ENCODE results near the gene QKI.

The QKI gene

GRCh38 chr6:163600781-163601180, 186.3 kb downstream of the QKI start:
- FAIRE-seq: no peak
- no peak for DNase-seq (ENCODE audit: insufficient read length, low spot score)

GRCh38 chr6:163602851-163603250, 188.3 kb downstream of the QKI start:
- FAIRE-seq (no peak), DNase-seq (ENCODE audit: insufficient read length, low spot score) (no peak)

GRCh38 chr6:163603395-163603794, 188.9 kb downstream of the QKI start:
- no peak for FAIRE-seq
- no peak for DNase-seq (ENCODE audit: insufficient read length, low spot score)

GRCh38 chr6:163605385-163606097, 191.0 kb downstream of the QKI start:
- no peak for FAIRE-seq
- DNase-seq (ENCODE audit: insufficient read length, low spot score): no peak

GRCh38 chr6:163607792-163608191, 193.3 kb downstream of the QKI start:
- FAIRE-seq (no peak), DNase-seq (ENCODE audit: insufficient read length, low spot score) (no peak)

GRCh38 chr6:163608204-163608644, 193.7 kb downstream of the QKI start:
- DNase-seq (ENCODE audit: insufficient read length, low spot score): no peak
- FAIRE-seq: no peak

GRCh38 chr6:163612200-163612599, 197.7 kb downstream of the QKI start:
- FAIRE-seq: no peak
- DNase-seq (ENCODE audit: insufficient read length, low spot score): no peak

- no peak for FAIRE-seq
These were observed 198.5 kb downstream of the QKI start for GRCh38 chr6:163613025-163613424.

GRCh38 chr6:163613668-163614067, 199.2 kb downstream of the QKI start:
- DNase-seq (ENCODE audit: insufficient read length, low spot score): no peak
- FAIRE-seq: no peak

More at GRCh38 chr6:163613025-163613424, 198.5 kb downstream of the QKI start:
- no peak for DNase-seq (ENCODE audit: insufficient read length, low spot score)

- FAIRE-seq: no peak
These were observed 201.9 kb downstream of the QKI start for GRCh38 chr6:163616452-163616851.

GRCh38 chr6:163617549-163617948, 203.0 kb downstream of the QKI start:
- DNase-seq (ENCODE audit: insufficient read length, low spot score) (no peak), FAIRE-seq (no peak)

More at GRCh38 chr6:163616452-163616851, 201.9 kb downstream of the QKI start:
- no peak for DNase-seq (ENCODE audit: insufficient read length, low spot score)

- FAIRE-seq: no peak
These were observed 205.6 kb downstream of the QKI start for GRCh38 chr6:163620101-163620500.

GRCh38 chr6:163620670-163621330, 206.3 kb downstream of the QKI start:
- DNase-seq (ENCODE audit: insufficient read length, low spot score) (peak; percentile 10), FAIRE-seq (no peak)

More at GRCh38 chr6:163620101-163620500, 205.6 kb downstream of the QKI start:
- DNase-seq (ENCODE audit: insufficient read length, low spot score): no peak

GRCh38 chr6:163625265-163625664, 210.7 kb downstream of the QKI start:
- FAIRE-seq (no peak), DNase-seq (ENCODE audit: insufficient read length, low spot score) (no peak)

- FAIRE-seq (no peak), DNase-seq (ENCODE audit: insufficient read length, low spot score) (no peak)
These were observed 211.8 kb downstream of the QKI start for GRCh38 chr6:163626073-163626867.

- FAIRE-seq: no peak
- DNase-seq (ENCODE audit: insufficient read length, low spot score): no peak
These were observed 212.9 kb downstream of the QKI start for GRCh38 chr6:163627274-163628062.
